IMR-90 (cell line): Measurements from ENCODE around the gene UAP1.

Experiments used
- BHLHE40 ChIP-seq: fragments of 150-350 bp; IDR thresholded peaks from 2 replicates; pipeline ENCODE4 v1.6.1; 2016; ENCODE audit warnings: mild to moderate bottlenecking, low read depth, low read length
- CHD1 ChIP-seq: IDR thresholded peaks from 2 replicates; pipeline ENCODE4 v1.6.1; 2012; ENCODE audit warnings: low read depth, low read length, improper control_type of control experiment
- CTCF ChIP-seq: conservative IDR thresholded peaks from 2 replicates; pipeline ENCODE4 v1.5.1; 2012; ENCODE audit warnings: mild to moderate bottlenecking, low read depth, low read length, improper control_type of control experiment
- ELK1 ChIP-seq: fragments of 150-350 bp; IDR thresholded peaks from 2 replicates; pipeline ENCODE4 v1.6.1; 2016; ENCODE audit warnings: low read depth, mild to moderate bottlenecking, low read length, moderate library complexity, borderline replicate concordance
- MAFK ChIP-seq: IDR thresholded peaks from 2 replicates; pipeline ENCODE4 v1.6.1; 2012; ENCODE audit warnings: low read depth, low read length, improper control_type of control experiment
- MAZ ChIP-seq: IDR thresholded peaks from 2 replicates; pipeline ENCODE4 v1.6.1; 2012; ENCODE audit warnings: low read depth, mild to moderate bottlenecking, low read length, improper control_type of control experiment, moderate library complexity, borderline replicate concordance
- MXI1 ChIP-seq: IDR thresholded peaks from 2 replicates; pipeline ENCODE4 v1.6.1; 2012; ENCODE audit warnings: low read depth, mild to moderate bottlenecking, low read length, moderate library complexity, borderline replicate concordance
- POLR2A ChIP-seq: IDR thresholded peaks from 2 replicates; pipeline ENCODE4 v1.6.1; 2012; ENCODE audit warnings: mild to moderate bottlenecking, low read depth, low read length
- RAD21 ChIP-seq: IDR thresholded peaks from 2 replicates; pipeline ENCODE4 v1.6.1; 2012; ENCODE audit warnings: low read length, improper control_type of control experiment
- RCOR1 ChIP-seq: IDR thresholded peaks from 2 replicates; pipeline ENCODE4 v1.6.1; 2012; ENCODE audit warnings: mild to moderate bottlenecking, low read length, improper control_type of control experiment; ENCODE audit not compliant: insufficient replicate concordance
- RFX5 ChIP-seq: IDR thresholded peaks from 2 replicates; pipeline ENCODE4 v1.8.0; 2012; ENCODE audit warnings: low read depth, mild to moderate bottlenecking, low read length, moderate library complexity
- USF2 ChIP-seq: fragments of 150-350 bp; IDR thresholded peaks from 2 replicates; pipeline ENCODE4 v1.6.1; 2017; ENCODE audit warnings: mild to moderate bottlenecking, antibody characterized with exemption, low read length, low read depth

- TF ChIP-seq CTCF (no peak), MAZ (no peak), RCOR1 (no peak), ELK1 (no peak), POLR2A (no peak), MXI1 (no peak), CHD1 (no peak), RFX5 (no peak), USF2 (no peak), RAD21 (no peak), MAFK (no peak), BHLHE40 (no peak)
Measured at GRCh38 chr1:162557536-162557935, 4.0 kb upstream of the UAP1 start.
